ENCODE results near the gene CBFA2T2.

Gene CBFA2T2

DNA sequence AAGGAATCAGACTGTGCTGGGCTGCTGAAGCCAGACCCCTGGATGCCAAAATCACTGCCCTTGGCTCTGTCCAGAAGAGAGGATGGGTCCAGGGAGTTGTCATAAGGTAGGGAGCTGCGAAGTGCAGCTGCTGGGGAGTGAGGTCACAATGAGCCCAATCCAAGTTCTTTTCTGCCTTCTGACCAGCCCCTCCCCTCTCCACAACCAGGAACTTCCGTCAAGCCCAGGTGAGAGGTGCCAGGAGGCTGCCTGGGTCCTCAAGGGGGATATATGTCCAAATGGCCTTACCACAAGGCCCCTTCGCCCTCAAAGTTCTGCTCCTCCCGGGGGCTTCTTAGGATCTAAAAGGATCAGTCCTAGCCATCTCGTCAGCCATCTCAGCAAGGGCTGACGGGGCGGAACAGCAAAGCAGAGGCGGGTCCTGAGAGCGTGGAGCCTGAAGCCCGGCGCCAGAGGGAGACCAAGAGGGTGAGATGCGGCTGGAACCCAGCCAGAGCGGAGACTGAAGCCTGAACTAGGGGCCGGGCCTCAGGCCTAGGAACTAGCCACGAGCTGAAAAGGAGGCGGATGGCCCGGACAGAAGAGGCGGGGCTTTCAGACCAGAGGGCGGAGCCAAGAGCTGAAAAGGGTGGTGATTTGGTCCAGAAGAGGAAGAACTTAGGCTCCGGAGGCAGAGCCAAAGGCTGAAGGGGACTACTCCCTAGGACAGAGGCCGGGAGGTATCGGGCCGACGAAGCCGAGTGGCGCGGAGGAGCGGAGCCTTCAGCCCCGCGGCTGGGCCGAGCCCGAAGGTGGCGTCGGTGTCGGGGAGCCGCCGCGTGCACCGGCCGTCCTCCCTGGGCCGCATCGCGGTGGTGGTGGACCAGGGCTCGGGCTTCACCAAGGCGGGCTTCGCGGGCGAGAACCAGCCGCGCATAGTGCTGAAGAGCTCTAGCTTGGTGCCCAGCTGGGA is 176.7 kb downstream of the CBFA2T2 start, which contains the start of gene ACTL10:
TSS of gene ACTL10 (plus strand) at position 651 of the 952 bp plus-strand sequence. CDS start 555 bp downstream, outside the sequence.
- Histone ChIP-seq H3K9me3 (ENCODE audit: insufficient read depth, low read length) (no peaks in the 10 kb centered on the region), H3K27me3 (ENCODE audit: insufficient read depth, insufficient read length) (no peaks in the 10 kb centered on the region), H3K36me3 (ENCODE audit: insufficient read depth, insufficient read length, low read length) (peaks cover 42% of the 10 kb centered on the region), H3K4me3 (ENCODE audit: insufficient read length, low read depth) (peak within 1 kb of the TSS; percentile 74), H3K9ac (ENCODE audit: insufficient read length, low read depth) (peak within 1 kb of the TSS; percentile 94), H3K4me1 (ENCODE audit: insufficient read depth, insufficient read length) (peaks cover 27% of the 10 kb centered on the region)
- peak; percentile 95 for DNase-seq (ENCODE audit: low read depth, low spot score)
- no peak for TF ChIP-seq YY1 (IDR thresholded peaks at IDR 0.05; ENCODE audit: insufficient read depth, insufficient read length)

DNA sequence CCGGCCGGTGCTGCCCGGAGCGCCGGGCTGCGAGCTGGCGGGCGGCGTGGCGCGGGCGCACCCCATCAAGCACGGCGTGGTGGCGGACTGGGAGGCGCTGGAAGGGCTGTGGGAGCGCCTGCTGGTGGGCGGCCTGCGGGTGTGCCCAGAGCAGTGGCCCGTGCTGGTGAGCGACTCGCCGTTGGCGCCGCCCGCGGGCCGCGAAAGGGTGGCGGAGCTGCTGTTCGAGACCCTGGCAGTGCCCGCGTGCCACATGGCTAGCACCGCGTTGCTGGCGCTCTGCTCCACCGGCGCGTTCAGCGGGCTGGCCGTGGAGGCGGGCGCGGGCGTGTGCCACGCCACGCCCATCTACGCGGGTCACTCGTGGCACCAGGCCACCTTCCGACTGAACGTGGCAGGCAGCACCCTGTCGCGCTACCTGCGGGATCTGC is 177.4 kb downstream of the CBFA2T2 start:
- Histone ChIP-seq H3K9ac (ENCODE audit: insufficient read length, low read depth) (peak overlapping the region; percentile 94), H3K36me3 (ENCODE audit: insufficient read depth, insufficient read length, low read length) (peaks cover 46% of the 10 kb centered on the region), H3K4me3 (ENCODE audit: insufficient read length, low read depth) (peak overlapping the region; percentile 74), H3K27me3 (ENCODE audit: insufficient read depth, insufficient read length) (no peaks in the 10 kb centered on the region), H3K4me1 (ENCODE audit: insufficient read depth, insufficient read length) (peaks cover 27% of the 10 kb centered on the region), H3K9me3 (ENCODE audit: insufficient read depth, low read length) (no peaks in the 10 kb centered on the region)
- DNase-seq (ENCODE audit: low read depth, low spot score): no peak
- TF ChIP-seq SUZ12 (IDR thresholded peaks at IDR 0.05; ENCODE audit: extremely low read depth, insufficient read depth, insufficient read length): no peak
- TF ChIP-seq ZNF274 (IDR thresholded peaks at IDR 0.05; ENCODE audit: low read depth, low read length): no peak
- TF ChIP-seq YY1 (IDR thresholded peaks at IDR 0.05; ENCODE audit: insufficient read depth, insufficient read length): no peak

DNA sequence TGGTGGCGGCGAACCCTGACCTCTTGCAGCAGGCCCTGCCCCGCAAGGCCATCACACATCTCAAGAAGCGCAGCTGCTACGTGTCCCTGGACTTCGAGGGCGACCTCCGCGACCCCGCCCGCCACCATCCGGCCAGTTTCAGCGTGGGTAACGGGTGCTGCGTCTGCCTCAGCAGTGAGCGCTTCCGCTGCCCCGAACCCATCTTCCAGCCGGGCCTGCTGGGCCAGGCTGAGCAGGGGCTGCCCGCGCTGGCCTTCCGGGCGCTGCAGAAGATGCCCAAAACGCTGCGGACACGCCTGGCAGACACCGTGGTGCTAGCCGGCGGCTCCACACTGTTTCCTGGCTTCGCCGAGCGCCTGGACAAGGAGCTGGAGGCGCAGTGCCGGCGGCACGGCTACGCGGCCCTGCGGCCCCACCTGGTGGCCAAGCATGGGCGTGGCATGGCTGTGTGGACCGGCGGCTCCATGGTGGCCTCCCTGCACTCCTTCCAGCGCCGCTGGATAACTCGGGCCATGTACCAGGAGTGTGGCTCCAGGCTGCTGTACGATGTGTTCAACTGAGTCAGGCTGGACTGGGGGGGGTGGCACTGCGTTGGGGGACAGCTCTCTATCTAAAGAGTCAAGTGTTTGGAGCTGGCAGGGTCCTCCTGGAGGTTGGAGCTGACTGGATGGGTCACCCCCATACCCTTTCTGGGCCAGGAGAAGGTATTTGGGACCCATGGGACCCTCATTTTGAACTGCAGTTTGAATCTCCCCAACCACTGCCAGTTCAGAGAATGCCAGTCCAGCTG is 178.0 kb downstream of the CBFA2T2 start:
- Histone ChIP-seq H3K36me3 (ENCODE audit: insufficient read depth, insufficient read length, low read length) (peaks cover 51% of the 10 kb centered on the region), H3K9me3 (ENCODE audit: insufficient read depth, low read length) (no peaks in the 10 kb centered on the region), H3K9ac (ENCODE audit: insufficient read length, low read depth) (peak overlapping the region; percentile 94), H3K4me1 (ENCODE audit: insufficient read depth, insufficient read length) (peaks cover 28% of the 10 kb centered on the region), H3K27me3 (ENCODE audit: insufficient read depth, insufficient read length) (no peaks in the 10 kb centered on the region), H3K4me3 (ENCODE audit: insufficient read length, low read depth) (peak overlapping the region; percentile 74)
- no peak for TF ChIP-seq SUZ12 (IDR thresholded peaks at IDR 0.05; ENCODE audit: extremely low read depth, insufficient read depth, insufficient read length)
- DNase-seq (ENCODE audit: low read depth, low spot score): peak; percentile 81

DNA sequence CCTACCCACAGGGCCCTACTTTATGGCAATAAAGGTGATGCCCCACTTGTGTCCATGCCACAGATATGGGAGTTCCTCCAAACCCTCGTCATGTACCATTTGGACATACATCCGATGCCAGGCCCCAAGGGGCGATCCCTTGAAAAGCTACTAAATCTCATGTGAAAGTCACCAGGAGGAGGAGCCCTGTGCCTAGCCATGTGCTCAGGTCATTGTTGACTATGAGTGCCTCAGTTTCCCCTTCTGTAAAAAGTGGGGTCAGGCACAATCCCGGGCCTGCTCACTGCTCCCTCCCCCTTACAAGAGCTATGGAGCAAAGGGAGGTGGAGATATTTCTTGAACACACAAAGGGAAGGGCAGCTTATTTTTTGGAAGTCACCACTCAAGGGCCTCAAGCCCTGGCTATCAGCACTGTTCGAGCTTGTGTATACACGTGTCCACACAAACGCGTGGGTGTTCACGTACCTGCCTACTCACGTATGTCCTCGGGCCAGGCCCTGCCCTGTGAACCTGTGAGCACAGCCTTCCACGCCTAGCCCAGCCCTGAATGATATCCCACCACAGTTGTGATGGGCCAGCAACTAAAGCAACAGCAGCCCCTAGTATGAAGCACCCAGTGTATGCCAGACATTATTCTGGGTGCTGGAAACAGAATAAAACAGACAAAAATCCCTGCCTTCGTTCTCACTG is 178.7 kb downstream of the CBFA2T2 start:
- peaks cover 51% of the 10 kb centered on the region for H3K36me3 ChIP-seq (ENCODE audit: insufficient read depth, insufficient read length, low read length)
- H3K4me1 ChIP-seq (ENCODE audit: insufficient read depth, insufficient read length): peaks cover 29% of the 10 kb centered on the region

DNA sequence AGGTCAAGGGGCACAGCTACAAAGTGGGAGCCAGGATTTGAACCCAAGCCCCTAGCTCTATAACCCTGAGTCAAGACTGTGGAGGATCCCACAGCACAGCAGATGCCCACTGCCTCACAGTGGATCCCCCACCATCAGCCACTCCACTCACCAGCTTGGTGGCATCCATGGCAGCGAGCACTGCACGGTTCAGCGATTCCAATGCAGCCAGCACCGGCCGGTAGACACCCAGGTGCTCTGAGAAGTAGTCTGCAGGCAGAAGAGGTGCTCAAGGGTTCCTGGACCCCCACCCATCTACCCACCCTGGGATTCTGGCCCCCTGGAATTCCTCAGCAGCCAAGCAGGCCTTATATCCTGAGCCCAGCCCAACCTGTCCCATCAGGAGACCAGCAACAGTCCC is 179.3 kb downstream of the CBFA2T2 start:
- no peaks in the 10 kb centered on the region for H3K27me3 ChIP-seq (ENCODE audit: insufficient read depth, insufficient read length)
- no peaks in the 10 kb centered on the region for H3K9me3 ChIP-seq (ENCODE audit: insufficient read depth, low read length)
- peaks cover 26% of the 10 kb centered on the region for H3K4me1 ChIP-seq (ENCODE audit: insufficient read depth, insufficient read length)
- H3K4me3 ChIP-seq (ENCODE audit: insufficient read length, low read depth): no peak overlapping the region
- H3K9ac ChIP-seq (ENCODE audit: insufficient read length, low read depth): no peak overlapping the region
- DNase-seq (ENCODE audit: low read depth, low spot score): no peak
- peaks cover 51% of the 10 kb centered on the region for H3K36me3 ChIP-seq (ENCODE audit: insufficient read depth, insufficient read length, low read length)
- TF ChIP-seq SUZ12 (IDR thresholded peaks at IDR 0.05; ENCODE audit: extremely low read depth, insufficient read depth, insufficient read length) (no peak), ZNF274 (IDR thresholded peaks at IDR 0.05; ENCODE audit: low read depth, low read length) (no peak), YY1 (IDR thresholded peaks at IDR 0.05; ENCODE audit: insufficient read depth, insufficient read length) (no peak)

More for the DNA sequence above, 178.7 kb downstream of the CBFA2T2 start:
- DNase-seq (ENCODE audit: low read depth, low spot score): no peak
- Histone ChIP-seq H3K27me3 (ENCODE audit: insufficient read depth, insufficient read length) (no peaks in the 10 kb centered on the region), H3K9ac (ENCODE audit: insufficient read length, low read depth) (peak overlapping the region; percentile 94), H3K9me3 (ENCODE audit: insufficient read depth, low read length) (no peaks in the 10 kb centered on the region), H3K4me3 (ENCODE audit: insufficient read length, low read depth) (no peak overlapping the region)
- TF ChIP-seq SUZ12 (IDR thresholded peaks at IDR 0.05; ENCODE audit: extremely low read depth, insufficient read depth, insufficient read length) (no peak), ZNF274 (IDR thresholded peaks at IDR 0.05; ENCODE audit: low read depth, low read length) (no peak), YY1 (IDR thresholded peaks at IDR 0.05; ENCODE audit: insufficient read depth, insufficient read length) (no peak)

DNA sequence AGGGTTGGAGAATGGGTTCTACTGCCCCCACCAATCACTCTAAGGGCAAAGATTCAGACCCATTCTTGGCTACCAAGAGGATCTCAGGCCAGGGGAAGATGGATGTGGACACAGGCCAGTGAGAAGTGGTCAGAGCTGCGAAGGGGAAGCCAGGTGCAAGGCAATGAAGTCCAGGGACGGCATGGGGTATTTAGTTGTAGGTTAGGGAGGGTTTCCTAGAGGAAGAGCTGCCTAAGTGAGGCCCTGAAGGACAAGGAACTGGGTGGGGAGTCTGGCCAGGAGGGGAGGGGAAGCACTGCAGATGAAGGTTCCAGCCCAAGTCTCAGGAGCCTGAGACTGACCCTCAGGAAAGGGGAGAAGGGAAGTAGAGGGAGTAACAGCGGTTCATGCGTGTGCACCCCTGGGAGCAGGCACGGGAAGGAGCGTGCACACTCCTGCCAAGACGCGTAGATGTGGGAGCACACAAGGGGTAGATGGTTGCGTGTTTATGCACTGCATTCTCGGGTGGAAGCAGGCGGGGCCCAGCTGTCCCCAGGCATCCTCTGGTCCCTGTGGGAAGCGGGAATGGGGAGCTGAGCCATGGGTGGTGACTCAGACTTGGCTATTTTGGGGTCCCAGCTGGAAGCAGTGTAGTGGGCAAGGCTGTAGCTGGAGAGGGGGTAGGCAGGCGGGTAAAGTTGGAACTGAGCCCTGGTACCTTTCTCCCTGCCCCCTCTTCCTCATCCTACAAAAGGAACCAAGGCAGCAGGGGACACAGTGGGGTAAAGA is 180.2 kb downstream of the CBFA2T2 start:
- DNase-seq (ENCODE audit: low read depth, low spot score): no peak
- Histone ChIP-seq H3K4me3 (ENCODE audit: insufficient read length, low read depth) (no peak overlapping the region), H3K9ac (ENCODE audit: insufficient read length, low read depth) (no peak overlapping the region), H3K4me1 (ENCODE audit: insufficient read depth, insufficient read length) (peaks cover 23% of the 10 kb centered on the region), H3K36me3 (ENCODE audit: insufficient read depth, insufficient read length, low read length) (peaks cover 49% of the 10 kb centered on the region), H3K9me3 (ENCODE audit: insufficient read depth, low read length) (no peaks in the 10 kb centered on the region), H3K27me3 (ENCODE audit: insufficient read depth, insufficient read length) (no peaks in the 10 kb centered on the region)
- TF ChIP-seq YY1 (IDR thresholded peaks at IDR 0.05; ENCODE audit: insufficient read depth, insufficient read length): no peak
- no peak for TF ChIP-seq ZNF274 (IDR thresholded peaks at IDR 0.05; ENCODE audit: low read depth, low read length)
- TF ChIP-seq SUZ12 (IDR thresholded peaks at IDR 0.05; ENCODE audit: extremely low read depth, insufficient read depth, insufficient read length): no peak

Data from NT2/D1 (cell line).